Activated gamma-delta T cell (primary cell): Measurements from ENCODE around the gene KRT4.

Experiments used
- DNase-seq: peaks from one replicate; lab custom pipeline; 2025; lab: John Stamatoyannopoulos, UW

Gene KRT4

GRCh38 chr12:52821826-52822660 is 8.1 kb upstream of the KRT4 start:
- DNase-seq = no peak

GRCh38 chr12:52821071-52821730 is 7.3 kb upstream of the KRT4 start:
- DNase-seq = no peak

- DNase-seq = no peak
These were observed 6.6 kb upstream of the KRT4 start for GRCh38 chr12:52820521-52820920.

GRCh38 chr12:52819731-52820510 is 6.0 kb upstream of the KRT4 start:
- no peak for DNase-seq

GRCh38 chr12:52818887-52819420 is 5.0 kb upstream of the KRT4 start:
- no peak for DNase-seq

- no peak for DNase-seq
These were observed 4.5 kb upstream of the KRT4 start for GRCh38 chr12:52818388-52818787.

- DNase-seq = no peak
These were observed 3.9 kb upstream of the KRT4 start for GRCh38 chr12:52817699-52818238.

- DNase-seq = no peak
These were observed 3.2 kb upstream of the KRT4 start for GRCh38 chr12:52817003-52817698.

- no peak for DNase-seq
These were observed 2.0 kb upstream of the KRT4 start for GRCh38 chr12:52815676-52816588.

GRCh38 chr12:52815161-52815560 is 1.2 kb upstream of the KRT4 start:
- DNase-seq = no peak

- DNase-seq = no peak
These were observed 817 bp upstream of the KRT4 start for GRCh38 chr12:52814710-52815155.

GRCh38 chr12:52813203-52813819 is 605 bp downstream of the KRT4 start:
- no peak for DNase-seq

GRCh38 chr12:52812749-52813148 is 1.2 kb downstream of the KRT4 start:
- no peak for DNase-seq

- no peak for DNase-seq
These were observed 1.9 kb downstream of the KRT4 start for GRCh38 chr12:52812073-52812400.

GRCh38 chr12:52811191-52812072 is 2.5 kb downstream of the KRT4 start:
- no peak for DNase-seq

GRCh38 chr12:52810554-52810953 is 3.4 kb downstream of the KRT4 start:
- no peak for DNase-seq

GRCh38 chr12:52809166-52809565 is 4.8 kb downstream of the KRT4 start:
- no peak for DNase-seq

- no peak for DNase-seq
These were observed 5.2 kb downstream of the KRT4 start for GRCh38 chr12:52808573-52809160.
